ENCODE results near the gene TIMP2. TPM values are rescaled to one million over a fixed set of nuclear protein-coding genes. Genes with fewer than 3 reads are reported as not detected.

The TIMP2 gene
- total RNA-seq, 2 experiments from 2014 or later = 6.2 to 7.0 TPM

- H3K36me3 Mint-ChIP-seq (ENCODE audit: low read depth) = no peaks in the 10 kb centered on the region
- H3K27me3 ChIP-seq (ENCODE audit: control insufficient read depth in 1 of 2, insufficient read depth in 2 of 2, low read length in 2 of 2) = no peaks in the 10 kb centered on the region
- no peaks in the 10 kb centered on the region for H3K36me3 ChIP-seq (ENCODE audit: insufficient read depth, low read length)
- ATAC-seq (ENCODE audit: poor library complexity) (peak; percentile 26), DNase-seq (peak in 2 of 14 experiments; percentile 51 to 53)
- H3K9me3 Mint-ChIP-seq = no peaks in the 10 kb centered on the region
- H3K4me3 Mint-ChIP-seq = no peak overlapping the region
- no peak overlapping the region for H3K27ac Mint-ChIP-seq
- no peak overlapping the region for H3K4me3 ChIP-seq (ENCODE audit: low read length)
- intact Hi-C loops (cut with DNase I, micrococcal nuclease) = no loop called here
- H3K27ac ChIP-seq (ENCODE audit: low read depth in 1 of 2, low read length in 2 of 2) = no peak overlapping the region
- H3K4me1 ChIP-seq (ENCODE audit: insufficient read depth, low read length) = no peaks in the 10 kb centered on the region
- no peaks in the 10 kb centered on the region for H3K9me3 ChIP-seq (ENCODE audit: control insufficient read depth in 1 of 2, insufficient read depth in 1 of 2, low read length in 2 of 2)
- peaks cover 2% of the 10 kb centered on the region for H3K4me1 Mint-ChIP-seq (ENCODE audit: low read depth)
- TF ChIP-seq, protein P1, sequence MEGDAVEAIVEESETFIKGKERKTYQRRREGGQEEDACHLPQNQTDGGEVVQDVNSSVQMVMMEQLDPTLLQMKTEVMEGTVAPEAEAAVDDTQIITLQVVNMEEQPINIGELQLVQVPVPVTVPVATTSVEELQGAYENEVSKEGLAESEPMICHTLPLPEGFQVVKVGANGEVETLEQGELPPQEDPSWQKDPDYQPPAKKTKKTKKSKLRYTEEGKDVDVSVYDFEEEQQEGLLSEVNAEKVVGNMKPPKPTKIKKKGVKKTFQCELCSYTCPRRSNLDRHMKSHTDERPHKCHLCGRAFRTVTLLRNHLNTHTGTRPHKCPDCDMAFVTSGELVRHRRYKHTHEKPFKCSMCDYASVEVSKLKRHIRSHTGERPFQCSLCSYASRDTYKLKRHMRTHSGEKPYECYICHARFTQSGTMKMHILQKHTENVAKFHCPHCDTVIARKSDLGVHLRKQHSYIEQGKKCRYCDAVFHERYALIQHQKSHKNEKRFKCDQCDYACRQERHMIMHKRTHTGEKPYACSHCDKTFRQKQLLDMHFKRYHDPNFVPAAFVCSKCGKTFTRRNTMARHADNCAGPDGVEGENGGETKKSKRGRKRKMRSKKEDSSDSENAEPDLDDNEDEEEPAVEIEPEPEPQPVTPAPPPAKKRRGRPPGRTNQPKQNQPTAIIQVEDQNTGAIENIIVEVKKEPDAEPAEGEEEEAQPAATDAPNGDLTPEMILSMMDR (IDR thresholded peaks at IDR 0.05) = no peak
- no peaks in the 10 kb centered on the region for H3K27me3 Mint-ChIP-seq
- ChIA-PET CTCF (no interaction called here), POLR2A (interaction anchor here (0.5 kb wide), 1 partner anchor 50 kb away, joined by 3 read pairs; no protein-coding TSS in a partner anchor)
Observed at GRCh38 chr17:78910497-78911284, 14.5 kb downstream of the TIMP2 start.

GRCh38 chr17:78908426-78908825, 16.8 kb downstream of the TIMP2 start:
- no peak for ATAC-seq (ENCODE audit: poor library complexity)
- Mint-ChIP-seq H3K27me3 (no peaks in the 10 kb centered on the region), H3K36me3 (ENCODE audit: low read depth) (no peaks in the 10 kb centered on the region), H3K4me3 (no peak overlapping the region), H3K4me1 (ENCODE audit: low read depth) (peaks cover 4% of the 10 kb centered on the region), H3K27ac (no peak overlapping the region), H3K9me3 (no peaks in the 10 kb centered on the region)
- intact Hi-C loops (cut with DNase I, micrococcal nuclease) = no loop called here
- Histone ChIP-seq H3K4me3 (ENCODE audit: low read length) (no peak overlapping the region), H3K27me3 (ENCODE audit: control insufficient read depth in 1 of 2, insufficient read depth in 2 of 2, low read length in 2 of 2) (no peaks in the 10 kb centered on the region), H3K4me1 (ENCODE audit: insufficient read depth, low read length) (peaks cover 2% of the 10 kb centered on the region), H3K36me3 (ENCODE audit: insufficient read depth, low read length) (no peaks in the 10 kb centered on the region), H3K9me3 (ENCODE audit: control insufficient read depth in 1 of 2, insufficient read depth in 1 of 2, low read length in 2 of 2) (no peaks in the 10 kb centered on the region), H3K27ac (ENCODE audit: low read depth in 1 of 2, low read length in 2 of 2) (no peak overlapping the region)
- ChIA-PET POLR2A (no interaction called here), CTCF (interaction anchor here (0.9 kb wide), 1 partner anchor 43 kb away, joined by 3 read pairs; no protein-coding TSS in a partner anchor)
- DNase-seq = no peak
- TF ChIP-seq, protein P1 (IDR thresholded peaks at IDR 0.05) = no peak

- CTCF ChIA-PET = no interaction called here
- peaks cover 5% of the 10 kb centered on the region for H3K4me1 ChIP-seq (ENCODE audit: insufficient read depth, low read length)
- Mint-ChIP-seq H3K36me3 (ENCODE audit: low read depth) (no peaks in the 10 kb centered on the region), H3K27me3 (no peaks in the 10 kb centered on the region), H3K9me3 (no peaks in the 10 kb centered on the region), H3K4me1 (ENCODE audit: low read depth) (peaks cover 5% of the 10 kb centered on the region), H3K27ac (no peak overlapping the region), H3K4me3 (no peak overlapping the region)
- H3K4me3 ChIP-seq (ENCODE audit: low read length) = no peak overlapping the region
- POLR2A ChIA-PET = no interaction called here
- TF ChIP-seq, protein P1 (IDR thresholded peaks at IDR 0.05) = no peak
- intact Hi-C loops (cut with DNase I, micrococcal nuclease) = no loop called here
- no peaks in the 10 kb centered on the region for H3K27me3 ChIP-seq (ENCODE audit: control insufficient read depth in 1 of 2, insufficient read depth in 2 of 2, low read length in 2 of 2)
- ATAC-seq (ENCODE audit: poor library complexity) = no peak
- no peak for DNase-seq
- no peaks in the 10 kb centered on the region for H3K36me3 ChIP-seq (ENCODE audit: insufficient read depth, low read length)
- H3K27ac ChIP-seq (ENCODE audit: low read depth in 1 of 2, low read length in 2 of 2) = no peak overlapping the region
- no peaks in the 10 kb centered on the region for H3K9me3 ChIP-seq (ENCODE audit: control insufficient read depth in 1 of 2, insufficient read depth in 1 of 2, low read length in 2 of 2)
Observed at GRCh38 chr17:78905541-78905940, 19.6 kb downstream of the TIMP2 start.
